Measurements from ENCODE around the gene SAPCD1.

The SAPCD1 gene

GRCh38 chr6:31762356-31762755 is at the start of gene SAPCD1:
Gene SAPCD1, plus strand, starts transcription at chr6:31762656. Its CDS starts 399 bp downstream, at chr6:31763055.
- DNase-seq (ENCODE audit: insufficient read length, low spot score) (no peak), FAIRE-seq (no peak)

- DNase-seq (ENCODE audit: insufficient read length, low spot score) (no peak), FAIRE-seq (no peak)
Measured at GRCh38 chr6:31713465-31713864, 49.0 kb upstream of the SAPCD1 start.

GRCh38 chr6:31713991-31714684 is 48.3 kb upstream of the SAPCD1 start:
- no peak for DNase-seq (ENCODE audit: insufficient read length, low spot score)

GRCh38 chr6:31715022-31715958 is 47.2 kb upstream of the SAPCD1 start, which contains the start of gene LY6G6D:
Gene LY6G6D, plus strand, starts transcription at chr6:31715348. Its CDS starts 8 bp downstream, at chr6:31715356.
- DNase-seq (ENCODE audit: insufficient read length, low spot score): no peak
- no peak for FAIRE-seq

More at GRCh38 chr6:31713991-31714684, 48.3 kb upstream of the SAPCD1 start:
- no peak for FAIRE-seq

DNA sequence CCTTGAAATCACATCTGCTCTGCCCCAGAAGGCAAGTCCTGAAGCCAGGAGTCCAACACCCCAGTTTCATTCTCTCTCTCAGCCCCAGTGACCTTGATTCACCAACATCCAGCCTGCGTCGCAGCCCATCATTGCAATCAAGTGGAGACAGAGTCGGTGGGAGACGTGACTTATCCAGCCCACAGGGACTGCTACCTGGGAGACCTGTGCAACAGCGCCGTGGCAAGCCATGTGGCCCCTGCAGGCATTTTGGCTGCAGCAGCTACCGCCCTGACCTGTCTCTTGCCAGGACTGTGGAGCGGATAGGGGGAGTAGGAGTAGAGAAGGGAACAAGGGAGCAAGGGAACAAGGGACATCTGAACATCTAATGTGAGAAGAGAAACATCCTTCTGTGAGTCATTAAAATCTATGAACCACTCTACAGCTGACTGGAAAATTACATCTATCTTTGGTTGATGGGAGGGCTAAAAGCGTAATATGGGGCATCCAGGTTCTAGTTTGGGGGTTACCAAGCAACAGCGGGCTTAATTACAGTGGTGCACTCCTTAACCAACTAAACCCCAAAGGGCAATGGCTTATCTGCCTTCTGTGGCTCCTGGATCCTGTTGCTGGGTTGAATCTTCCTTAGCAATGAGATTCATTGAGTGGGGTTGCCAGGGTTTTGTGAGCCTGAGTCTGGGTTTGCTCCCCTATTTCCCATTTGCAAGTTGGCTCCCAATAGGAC is 44.8 kb upstream of the SAPCD1 start:
- no peak for FAIRE-seq
- no peak for DNase-seq (ENCODE audit: insufficient read length, low spot score)

DNA sequence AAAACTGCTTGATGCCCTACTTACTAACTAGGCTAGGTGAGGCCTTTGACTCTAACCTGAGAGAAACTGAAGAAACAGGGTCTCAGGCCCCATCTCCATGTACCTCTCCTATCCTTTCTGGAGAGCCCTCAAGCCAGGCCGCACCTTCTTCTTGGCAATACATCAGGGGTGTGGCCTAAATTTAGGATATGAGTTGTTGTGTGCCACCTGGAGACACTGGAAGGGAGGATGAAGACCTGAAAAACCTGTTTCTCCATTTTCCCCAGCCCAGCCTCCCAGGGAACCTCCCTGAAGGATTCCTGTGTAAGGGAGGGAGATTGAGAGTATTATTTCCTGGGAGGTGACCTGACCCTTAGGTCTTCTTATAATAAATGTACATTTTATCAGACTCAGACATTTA is 44.2 kb upstream of the SAPCD1 start:
- DNase-seq (ENCODE audit: insufficient read length, low spot score) (no peak), FAIRE-seq (no peak)

- FAIRE-seq (no peak), DNase-seq (ENCODE audit: insufficient read length, low spot score) (no peak)
Measured at GRCh38 chr6:31719001-31719400, 43.5 kb upstream of the SAPCD1 start.

DNA sequence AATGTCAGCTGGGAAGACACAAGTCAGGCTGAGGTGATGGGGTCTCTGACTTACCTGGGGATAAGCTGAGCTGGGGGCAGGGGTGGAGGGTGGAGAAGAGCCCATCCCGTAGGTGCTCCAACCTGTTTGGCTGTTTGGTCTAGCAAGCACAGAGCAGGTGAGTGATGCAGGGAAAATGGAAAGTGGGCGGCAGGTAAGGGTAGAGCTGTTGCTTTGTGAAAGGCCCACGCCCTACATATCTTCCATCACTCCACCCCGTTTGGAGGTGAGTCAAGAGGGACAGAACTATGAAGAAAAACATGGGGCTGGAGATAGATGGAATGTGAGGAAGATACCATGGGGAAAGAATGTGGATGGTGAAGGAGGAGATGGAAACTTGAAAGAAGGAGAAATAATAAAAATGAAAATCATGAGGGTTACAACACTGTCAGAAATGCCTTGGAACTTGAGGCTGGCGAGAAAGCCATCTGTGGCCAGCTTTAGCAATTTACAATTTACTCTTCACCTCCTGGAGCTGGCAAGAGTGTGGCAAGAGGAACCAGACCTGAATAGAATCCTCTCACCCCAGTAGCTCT is 42.2 kb upstream of the SAPCD1 start:
- FAIRE-seq (no peak), DNase-seq (ENCODE audit: insufficient read length, low spot score) (no peak)

GRCh38 chr6:31721351-31722020 is 41.0 kb upstream of the SAPCD1 start, which contains the start of gene LY6G6C:
Gene LY6G6C, minus strand, starts transcription at chr6:31721746. Its CDS starts 67 bp downstream, at chr6:31721679.
- FAIRE-seq (no peak), DNase-seq (ENCODE audit: insufficient read length, low spot score) (no peak)

GRCh38 chr6:31722173-31722572 is 40.3 kb upstream of the SAPCD1 start:
- FAIRE-seq: no peak
- no peak for DNase-seq (ENCODE audit: insufficient read length, low spot score)

- FAIRE-seq (no peak), DNase-seq (ENCODE audit: insufficient read length, low spot score) (no peak)
Measured at GRCh38 chr6:31723245-31723979, 39.0 kb upstream of the SAPCD1 start, which contains the start of gene MPIG6B. Gene MPIG6B, plus strand, starts transcription at chr6:31723373. Its CDS starts 11 bp downstream, at chr6:31723384.

DNA sequence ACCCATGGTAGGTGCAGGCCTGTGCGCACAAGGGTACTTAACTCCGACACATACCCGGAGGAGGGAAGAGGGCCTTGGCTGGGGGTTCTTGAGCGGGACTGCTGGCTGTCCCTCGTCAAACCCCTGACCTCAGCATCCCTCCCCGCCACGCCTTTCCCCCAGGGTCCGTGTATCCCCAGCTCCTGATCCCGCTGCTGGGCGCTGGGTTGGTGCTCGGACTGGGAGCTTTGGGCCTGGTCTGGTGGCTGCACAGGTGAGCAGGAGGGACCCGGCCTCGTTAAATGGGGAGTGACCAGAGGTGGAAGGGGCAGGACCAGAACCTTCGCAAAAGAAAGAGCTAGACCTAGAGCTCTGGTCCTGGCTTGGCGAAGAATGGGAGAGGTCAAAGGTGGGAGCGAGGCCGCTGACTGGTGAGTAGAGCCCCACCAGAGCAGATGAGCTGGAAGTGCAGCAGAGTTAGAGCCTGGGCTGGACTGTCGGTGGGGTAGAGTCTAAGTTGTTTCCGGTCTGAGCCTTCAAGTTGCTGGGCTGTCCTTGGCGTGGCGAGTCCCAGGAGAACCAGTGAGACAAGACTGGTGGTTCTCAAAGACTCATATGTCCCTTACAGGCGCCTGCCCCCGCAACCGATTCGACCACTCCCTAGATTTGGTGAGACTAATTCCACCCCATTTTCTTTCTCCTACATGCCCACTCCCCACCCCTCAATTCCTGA is 38.3 kb upstream of the SAPCD1 start:
- DNase-seq (ENCODE audit: insufficient read length, low spot score): no peak
- FAIRE-seq: no peak

DNA sequence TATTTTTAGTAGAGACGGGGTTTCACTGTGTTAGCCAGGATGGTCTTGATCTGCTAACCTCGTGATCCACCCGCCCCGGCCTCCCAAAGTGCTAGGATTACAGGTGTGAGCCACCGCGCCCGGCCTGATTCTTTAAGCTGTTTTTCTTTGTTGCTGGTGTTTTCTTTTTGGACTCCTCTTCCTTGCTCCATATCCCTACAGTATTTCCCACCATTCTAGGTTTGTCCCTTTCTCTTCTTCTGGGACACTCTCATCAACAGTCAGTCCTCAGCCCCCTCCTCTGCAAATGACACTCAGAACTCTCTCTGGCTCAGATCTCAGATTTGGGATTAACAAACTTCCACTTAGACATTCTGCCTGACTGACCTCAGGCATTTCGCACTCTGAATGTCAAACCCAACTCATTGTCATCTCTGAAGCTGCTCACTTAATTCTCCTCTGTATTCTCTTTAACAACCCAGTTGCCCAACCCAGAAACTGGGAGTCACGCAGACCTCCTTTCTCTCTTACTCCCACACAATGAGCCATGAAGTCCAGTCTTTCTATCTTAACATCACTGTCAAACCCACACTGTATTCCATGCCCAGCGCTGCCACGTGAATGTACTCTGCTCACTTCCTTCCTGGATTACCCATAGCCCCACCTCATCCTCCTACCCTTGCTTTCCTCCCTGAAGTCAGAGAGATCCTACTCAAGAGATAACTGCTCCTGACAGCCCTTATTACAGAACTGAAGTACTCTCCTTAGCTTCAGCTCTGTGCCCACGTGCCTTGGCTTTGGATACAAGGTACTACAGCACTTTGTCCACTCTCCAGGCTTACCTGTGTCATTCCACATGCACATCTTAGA is 36.7 kb upstream of the SAPCD1 start:
- no peak for DNase-seq (ENCODE audit: insufficient read length, low spot score)
- no peak for FAIRE-seq

GRCh38 chr6:31727034-31727716 is 35.3 kb upstream of the SAPCD1 start:
- peak; percentile 91 for FAIRE-seq
- peak; percentile 80 for DNase-seq (ENCODE audit: insufficient read length, low spot score)

- FAIRE-seq (no peak), DNase-seq (ENCODE audit: insufficient read length, low spot score) (no peak)
Measured at GRCh38 chr6:31727717-31728671, 34.5 kb upstream of the SAPCD1 start.

All from GM19239 (cell line).